ENCODE measurements around the gene S1PR3.
A peak's percentile ranks its signal among the peaks of the same experiment; 100 is the strongest.

S1PR3 gene

GRCh38 chr9:89009546-89009840 is 18.2 kb downstream of the S1PR3 start:
- no peak for DNase-seq (ENCODE audit: low spot score)

- no peak for DNase-seq (ENCODE audit: low spot score)
Observed at GRCh38 chr9:89010056-89010455, 18.8 kb downstream of the S1PR3 start.

GRCh38 chr9:89010526-89011111 is 19.4 kb downstream of the S1PR3 start:
- no peak for DNase-seq (ENCODE audit: low spot score)

- DNase-seq (ENCODE audit: low spot score), result no peak
Observed at GRCh38 chr9:89011683-89012082, 20.4 kb downstream of the S1PR3 start.

GRCh38 chr9:89012294-89013042 is 21.2 kb downstream of the S1PR3 start:
- no peak for DNase-seq (ENCODE audit: low spot score)

GRCh38 chr9:89013660-89014059 is 22.4 kb downstream of the S1PR3 start:
- no peak for DNase-seq (ENCODE audit: low spot score)

GRCh38 chr9:89014153-89014552 is 22.9 kb downstream of the S1PR3 start:
- DNase-seq (ENCODE audit: low spot score), result no peak

GRCh38 chr9:89015336-89015735 is 24.1 kb downstream of the S1PR3 start:
- DNase-seq (ENCODE audit: low spot score), result no peak

- no peak for DNase-seq (ENCODE audit: low spot score)
Observed at GRCh38 chr9:89020754-89021153, 29.5 kb downstream of the S1PR3 start.

- no peak for DNase-seq (ENCODE audit: low spot score)
Observed at GRCh38 chr9:89021154-89021803, 30.0 kb downstream of the S1PR3 start.

GRCh38 chr9:89022001-89022759 is 30.9 kb downstream of the S1PR3 start:
- no peak for DNase-seq (ENCODE audit: low spot score)

GRCh38 chr9:89022902-89023301 is 31.6 kb downstream of the S1PR3 start:
- DNase-seq (ENCODE audit: low spot score), result no peak

GRCh38 chr9:89023740-89024139 is 32.5 kb downstream of the S1PR3 start:
- no peak for DNase-seq (ENCODE audit: low spot score)

GRCh38 chr9:89024727-89025126 is 33.5 kb downstream of the S1PR3 start:
- DNase-seq (ENCODE audit: low spot score), result no peak

- DNase-seq (ENCODE audit: low spot score), result no peak
Observed at GRCh38 chr9:89025553-89025952, 34.3 kb downstream of the S1PR3 start.

- no peak for DNase-seq (ENCODE audit: low spot score)
Observed at GRCh38 chr9:89026876-89027275, 35.6 kb downstream of the S1PR3 start.

- DNase-seq (ENCODE audit: low spot score), result no peak
Observed at GRCh38 chr9:89029788-89030187, 38.5 kb downstream of the S1PR3 start.

- DNase-seq (ENCODE audit: low spot score), result no peak
Observed at GRCh38 chr9:89032173-89032572, 40.9 kb downstream of the S1PR3 start.

GRCh38 chr9:89032661-89033060 is 41.4 kb downstream of the S1PR3 start:
- no peak for DNase-seq (ENCODE audit: low spot score)

GRCh38 chr9:89036383-89036782 is 45.1 kb downstream of the S1PR3 start:
- DNase-seq (ENCODE audit: low spot score), result peak; percentile 32

GRCh38 chr9:89036891-89037290 is 45.6 kb downstream of the S1PR3 start:
- DNase-seq (ENCODE audit: low spot score), result peak; percentile 69

- DNase-seq (ENCODE audit: low spot score), result no peak
Observed at GRCh38 chr9:89037346-89037745, 46.1 kb downstream of the S1PR3 start.

- no peak for DNase-seq (ENCODE audit: low spot score)
Observed at GRCh38 chr9:89037891-89038290, 46.6 kb downstream of the S1PR3 start.
